Measurements from ENCODE around the gene RPA3. TPM values are rescaled to one million over a fixed set of nuclear protein-coding genes. Genes with fewer than 3 reads are reported as not detected.

Gene RPA3
- total and polyA plus RNA-seq, 9 of the 15 experiments (the other 6 are each of a cell fraction or from before 2014, with no cell fraction given), result 68.5 to 265 (median 125) TPM

GRCh38 chr7:7719236-7719635 is 829 bp upstream of the RPA3 start (continued):
- TF ChIP-seq CXXC5 (CRISPR knock-in tag; IDR thresholded peaks at IDR 0.05) (0 out of 2 replicates have a peak, but pooled peaks have one; percentile 15), RBM14 (IDR thresholded peaks at IDR 0.05; ENCODE audit: borderline replicate concordance, insufficient read depth, low read depth, low read length) (no peak), IRF9 (tag; IDR thresholded peaks at IDR 0.05) (peak; percentile 72; the same call in 1 of the 2 replicates), CSDE1 (IDR thresholded peaks at IDR 0.05) (no peak), TFAP4 (CRISPR knock-in tag; IDR thresholded peaks at IDR 0.05; ENCODE audit: borderline replicate concordance) (no peak), HEY1 (CRISPR knock-in tag; IDR thresholded peaks at IDR 0.05; ENCODE audit: borderline replicate concordance) (no peak), ZNF668 (CRISPR knock-in tag; IDR thresholded peaks at IDR 0.05) (0 out of 2 replicates have a peak, but pooled peaks have one; percentile 66), ZNF407 (IDR thresholded peaks at IDR 0.05; ENCODE audit: low read depth) (no peak), PRDM10 (IDR thresholded peaks at IDR 0.05; ENCODE audit: partially characterized antibody) (no peak), ZNF436 (CRISPR knock-in tag; IDR thresholded peaks at IDR 0.05) (no peak)
- TF ChIP-seq, protein P1, sequence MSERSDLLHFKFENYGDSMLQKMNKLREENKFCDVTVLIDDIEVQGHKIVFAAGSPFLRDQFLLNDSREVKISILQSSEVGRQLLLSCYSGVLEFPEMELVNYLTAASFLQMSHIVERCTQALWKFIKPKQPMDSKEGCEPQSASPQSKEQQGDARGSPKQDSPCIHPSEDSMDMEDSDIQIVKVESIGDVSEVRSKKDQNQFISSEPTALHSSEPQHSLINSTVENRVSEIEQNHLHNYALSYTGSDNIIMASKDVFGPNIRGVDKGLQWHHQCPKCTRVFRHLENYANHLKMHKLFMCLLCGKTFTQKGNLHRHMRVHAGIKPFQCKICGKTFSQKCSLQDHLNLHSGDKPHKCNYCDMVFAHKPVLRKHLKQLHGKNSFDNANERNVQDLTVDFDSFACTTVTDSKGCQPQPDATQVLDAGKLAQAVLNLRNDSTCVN (CRISPR knock-in tag; IDR thresholded peaks at IDR 0.05), result no peak
